H1 (cell line): ENCODE results near the gene LOX. TPM values are rescaled to one million over a fixed set of nuclear protein-coding genes. Genes with fewer than 3 reads are reported as not detected.

Experiments
- CTCF ChIA-PET: fragments of 300-600 bp; sonication (Branson Sonifier 250); formaldehyde crosslinking; loops from one replicate; lab custom pipeline; 2021; ENCODE audit not compliant: partially characterized antibody; lab: Charles Lee
- POLR2A ChIA-PET: fragments of 300-600 bp; sonication (Branson Sonifier 250); formaldehyde crosslinking; loops from one replicate; lab custom pipeline; 2021; ENCODE audit warnings: inconsistent platforms; ENCODE audit not compliant: partially characterized antibody; lab: Charles Lee
- DNase-seq, 2 experiments: peaks; one replicate each; pipeline versions ENCODE4 v3.0.0 to v3.0.0-alpha.2; 2010 to 2022; ENCODE audit warnings: low spot score in 2 of 2, low read depth in 1 of 2, mixed read lengths in 1 of 2
- FAIRE-seq: peaks from 2 replicates; lab custom pipeline; 2011; peaks lifted over from hg19 to GRCh38; lab: Jason Lieb, UNC
- H2AFZ ChIP-seq: 2 replicates; pipeline ENCODE4 v1.8.1; 2012; ENCODE audit warnings: low read length, inconsistent platforms
- H2AK5ac ChIP-seq: 2 replicates; pipeline ENCODE4 v1.6.1; 2013; ENCODE audit warnings: low read depth, low read length
- H2BK120ac ChIP-seq: replicated peaks from 2 replicates; pipeline ENCODE3; 2013; ENCODE audit warnings: low read depth, low read length, inconsistent platforms
- H2BK12ac ChIP-seq: 2 replicates; pipeline ENCODE4 v1.6.1; 2013; ENCODE audit warnings: low read depth, low read length
- H2BK15ac ChIP-seq: 2 replicates; pipeline ENCODE4 v1.6.1; 2013; ENCODE audit warnings: low read length
- H2BK20ac ChIP-seq: 2 replicates; pipeline ENCODE4 v1.6.1; 2013; ENCODE audit warnings: low read length
- H2BK5ac ChIP-seq: 2 replicates; pipeline ENCODE4 v1.6.1; 2013; ENCODE audit warnings: low read depth, low read length
- H3K14ac ChIP-seq: 2 replicates; pipeline ENCODE4 v1.6.1; 2013; ENCODE audit warnings: inconsistent platforms; ENCODE audit not compliant: insufficient read length
- H3K18ac ChIP-seq: 2 replicates; pipeline ENCODE4 v1.6.1; 2013; ENCODE audit warnings: low read length; ENCODE audit errors: extremely low read depth
- H3K23ac ChIP-seq: 2 replicates; pipeline ENCODE4 v1.6.1; 2013; ENCODE audit warnings: inconsistent platforms; ENCODE audit not compliant: insufficient read length
- H3K23me2 ChIP-seq: 2 replicates; pipeline ENCODE4 v1.6.1; 2013; ENCODE audit warnings: low read depth, low read length
- H3K27ac ChIP-seq: 2 replicates; pipeline ENCODE4 v1.6.1; 2011; ENCODE audit warnings: low read depth, low read length, inconsistent platforms
- H3K27me3 ChIP-seq, 4 experiments: replicated peaks in 1 of 4; 1 replicate in 1 of 4; 2 replicates in 3 of 4; pipeline versions ENCODE4 v1.6.1 to v1.8.1; 2011 to 2013; ENCODE audit warnings: low read length in 3 of 4, mild to moderate bottlenecking in 3 of 4, inconsistent platforms in 2 of 4, mixed read lengths in 2 of 4, moderate library complexity in 1 of 4; ENCODE audit not compliant: control insufficient read depth in 3 of 4, insufficient read depth in 3 of 4; ENCODE audit errors: extremely low read depth in 1 of 4
- H3K36me3 ChIP-seq, 4 experiments: 2 replicates each; pipeline versions ENCODE4 v1.6.1 to v1.8.1; 2011 to 2013; ENCODE audit warnings: mild to moderate bottlenecking in 4 of 4, low read length in 3 of 4, moderate library complexity in 2 of 4, control low read depth in 1 of 4, inconsistent platforms in 1 of 4; ENCODE audit not compliant: insufficient read depth in 4 of 4, control insufficient read depth in 2 of 4
- H3K4ac ChIP-seq: replicated peaks from 2 replicates; pipeline ENCODE3; 2013; ENCODE audit warnings: low read length, low read depth, mixed read lengths, inconsistent platforms; ENCODE audit not compliant: insufficient read length
- H3K4me1 ChIP-seq, 4 experiments: replicated peaks in 1 of 4; 1 replicate in 1 of 4; 2 replicates in 3 of 4; pipeline versions ENCODE4 v1.6.1 to v1.8.1; 2011 to 2013; ENCODE audit warnings: low read length in 3 of 4, inconsistent platforms in 2 of 4, mixed read lengths in 1 of 4; ENCODE audit not compliant: insufficient read depth in 4 of 4, control insufficient read depth in 3 of 4
- H3K4me2 ChIP-seq, 2 experiments: 2 replicates each; pipeline versions ENCODE4 v1.6.1 to v1.8.1; 2011 to 2013; ENCODE audit warnings: low read depth in 2 of 2, low read length in 2 of 2, control low read depth in 1 of 2, inconsistent platforms in 1 of 2, mild to moderate bottlenecking in 1 of 2; ENCODE audit not compliant: insufficient read depth in 1 of 2
- H3K4me3 ChIP-seq, 4 experiments: fragments of 200-600, 300-600 bp in 1 of 4; sonication (generic), shearing (Covaris generic), sonication (Bioruptor Twin) in 1 of 4; 2 replicates each; pipeline versions ENCODE4 v1.5.1 to v1.8.1; 2011 to 2016; ENCODE audit warnings: low read length in 4 of 4, low read depth in 3 of 4, control low read depth in 2 of 4, inconsistent platforms in 2 of 4, mild to moderate bottlenecking in 2 of 4, mixed read lengths in 1 of 4, moderate library complexity in 1 of 4; ENCODE audit not compliant: insufficient read depth in 2 of 4; ENCODE audit errors: extremely low read depth in 1 of 4
- H3K56ac ChIP-seq: replicated peaks from 2 replicates; pipeline ENCODE3; 2013; ENCODE audit warnings: low read depth, mild to moderate bottlenecking, mixed read lengths, low read length, inconsistent platforms; ENCODE audit not compliant: insufficient read length
- H3K79me1 ChIP-seq: 2 replicates; pipeline ENCODE4 v1.6.1; 2013; ENCODE audit warnings: low read depth, low read length, control low read depth
- H3K79me2 ChIP-seq, 2 experiments: 2 replicates each; pipeline versions ENCODE4 v1.6.1 to v1.8.1; 2012 to 2013; ENCODE audit warnings: low read length in 2 of 2, mild to moderate bottlenecking in 2 of 2, inconsistent platforms in 1 of 2; ENCODE audit not compliant: insufficient read depth in 2 of 2, control insufficient read depth in 1 of 2
- H3K9ac ChIP-seq, 4 experiments: replicated peaks in 1 of 4; 1 replicate in 1 of 4; 2 replicates in 3 of 4; pipeline versions ENCODE4 v1.6.1 to v1.8.1; 2011 to 2013; ENCODE audit warnings: low read depth in 3 of 4, low read length in 3 of 4, control low read depth in 2 of 4, mild to moderate bottlenecking in 2 of 4, moderate library complexity in 2 of 4, inconsistent platforms in 1 of 4; ENCODE audit errors: extremely low read depth in 1 of 4
- H3K9me3 ChIP-seq, 2 experiments: 2 replicates each; pipeline versions ENCODE4 v1.6.1 to v1.8.1; 2012 to 2013; ENCODE audit warnings: mild to moderate bottlenecking in 2 of 2, moderate library complexity in 2 of 2, control low read depth in 1 of 2, inconsistent platforms in 1 of 2, low read depth in 1 of 2, low read length in 1 of 2, mixed read lengths in 1 of 2; ENCODE audit not compliant: insufficient read depth in 2 of 2
- H4K20me1 ChIP-seq, 2 experiments: replicated peaks in 1 of 2; 2 replicates each; pipeline versions ENCODE3 to v1.8.1; 2011 to 2013; ENCODE audit warnings: inconsistent platforms in 2 of 2, low read length in 2 of 2, mild to moderate bottlenecking in 1 of 2; ENCODE audit not compliant: insufficient read depth in 2 of 2, control insufficient read depth in 1 of 2
- H4K5ac ChIP-seq: 2 replicates; pipeline ENCODE4 v1.6.1; 2013; ENCODE audit warnings: low read length, low read depth, mixed read lengths, inconsistent platforms; ENCODE audit not compliant: insufficient read length
- H4K8ac ChIP-seq: 2 replicates; pipeline ENCODE4 v1.8.0; 2013; ENCODE audit warnings: mild to moderate bottlenecking, moderate library complexity, low read length, inconsistent platforms; ENCODE audit not compliant: insufficient read depth; ENCODE audit errors: extremely low read depth
- H4K91ac ChIP-seq: replicated peaks from 2 replicates; pipeline ENCODE3; 2013; ENCODE audit warnings: low read length, mixed read lengths, inconsistent platforms; ENCODE audit not compliant: insufficient read length
- CBX5 ChIP-seq: fragments of 300-800, 300-1000 bp; sonication (generic); IDR thresholded peaks from 2 replicates; pipeline ENCODE4 v1.7.1; 2016; ENCODE audit warnings: antibody characterized with exemption, low read length, low read depth
- NRF1 ChIP-seq: IDR thresholded peaks from 2 replicates; pipeline ENCODE4 v1.6.1; 2011; ENCODE audit warnings: mild to moderate bottlenecking, low read depth, low read length, improper control_type of control experiment
- RFX5 ChIP-seq: IDR thresholded peaks from 2 replicates; pipeline ENCODE4 v1.6.1; 2011; ENCODE audit warnings: low read depth, low read length, improper control_type of control experiment, borderline replicate concordance
- RNF2 ChIP-seq: fragments of 200-900, 300-1000 bp; sonication (generic); IDR thresholded peaks from 2 replicates; pipeline ENCODE4 v1.7.1; 2016; ENCODE audit warnings: borderline replicate concordance, low read depth, mild to moderate bottlenecking, antibody characterized with exemption, low read length; ENCODE audit not compliant: poor library complexity, severe bottlenecking; ENCODE audit errors: missing control alignments
- WGBS, 2 experiments: shearing (Covaris generic) in 1 of 2; methylation state at CpG; one replicate each; pipeline versions ENCODE4 v1.1.6 to v1.1.7; 2013 to 2015; ENCODE audit warnings: low lambda C conversion rate in 2 of 2, mixed read lengths in 2 of 2, inconsistent platforms in 1 of 2, low coverage in 1 of 2, missing lambda C conversion rate in 1 of 2; ENCODE audit not compliant: insufficient replicate concordance in 2 of 2, insufficient coverage in 1 of 2, insufficient read length in 1 of 2; ENCODE audit errors: extremely low coverage in 1 of 2, missing lambda C conversion rate in 1 of 2; 5-methylcytosine and 5-hydroxymethylcytosine counted together
- polyA plus RNA-seq, 7 experiments: library from polyadenylated mRNA; depleted of rRNA in 3 of 7; stranded (reverse) in 5 of 7; unstranded in 2 of 7; fragments of >200 nt in 5 of 7; fragments of 200-250 nt in 2 of 7; gene quantifications; 1 replicate in 5 of 7; 2 replicates in 1 of 7; 4 replicates in 1 of 7; pipeline versions ENCODE4 v1.2.1 to v1.2.3, GENCODE V29; 2011 to 2013; ENCODE audit warnings: missing spikeins in 2 of 7, mixed read lengths in 2 of 7
- total RNA-seq: library from RNA; stranded (reverse); fragmentation: NEBNext Ultra II Directional; extraction: Animal tissue kit (Norgen Biotek cat#: 25700); gene quantifications from 2 replicates; pipeline ENCODE4 v1.2.1, GENCODE V29; 2021

The LOX gene
- total and polyA plus RNA-seq, 2 of the 8 experiments (the other 6 are each of a cell fraction or from before 2014, with no cell fraction given), result 1.1 to 2.2 TPM

DNA sequence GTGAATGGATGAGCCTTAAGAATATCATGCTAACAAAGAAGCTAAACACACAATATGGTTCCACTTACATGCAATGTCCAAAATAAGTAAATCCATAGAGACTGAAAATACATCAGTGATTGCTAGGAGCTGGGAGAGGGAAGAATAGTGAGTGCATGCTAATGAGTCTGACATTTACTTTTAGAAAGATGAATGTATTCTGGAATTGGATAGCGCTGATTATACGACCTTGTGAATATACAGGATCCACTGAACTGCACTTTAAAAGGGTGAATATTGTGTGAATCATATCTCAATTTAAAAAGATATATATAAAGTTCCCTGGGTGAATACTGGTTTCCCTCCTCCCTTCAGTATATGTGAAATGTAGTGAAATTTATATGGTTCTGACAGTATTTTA, 46.2 kb downstream of the LOX start:
- ChIA-PET CTCF (no interaction called here), POLR2A (interaction anchor here (0.7 kb wide), 1 partner anchor 13 kb away, joined by 5 read pairs; no protein-coding TSS in a partner anchor)
- peaks cover 0 to 17% (median 1%) of the 10 kb centered on the region in 4 experiments; a peak in 3 of 8 replicates for H3K36me3 ChIP-seq
- H4K5ac ChIP-seq, result no peak overlapping the region
- no peak overlapping the region for H2AK5ac ChIP-seq
- 100% methylated on average over 2 of the region's 2 CpGs; no CpG with 5 or more reads in 1 of the 2 experiments for WGBS, 2 experiments
- no peak overlapping the region for H3K4me3 ChIP-seq
- no peak overlapping the region for H3K4me2 ChIP-seq
- H2BK15ac ChIP-seq, result no peak overlapping the region
- no peak overlapping the region for H3K18ac ChIP-seq
- no peak overlapping the region for H4K91ac ChIP-seq
- H3K27me3 ChIP-seq, result no peaks in the 10 kb centered on the region
- H2BK20ac ChIP-seq, result no peak overlapping the region
- H2AFZ ChIP-seq, result no peak overlapping the region
- no peaks in the 10 kb centered on the region for H3K9me3 ChIP-seq
- H3K27ac ChIP-seq, result no peak overlapping the region
- H3K79me1 ChIP-seq, result no peaks in the 10 kb centered on the region
- H3K4ac ChIP-seq, result no peak overlapping the region
- H3K23ac ChIP-seq, result no peak overlapping the region
- H2BK5ac ChIP-seq, result no peak overlapping the region
- FAIRE-seq, result no peak
- no peak overlapping the region for H2BK120ac ChIP-seq
- no peak overlapping the region for H3K56ac ChIP-seq
- H3K23me2 ChIP-seq, result no peaks in the 10 kb centered on the region
- TF ChIP-seq RNF2, result no peak
- no peak for TF ChIP-seq NRF1
- TF ChIP-seq CBX5, result no peak
- TF ChIP-seq RFX5, result no peak
- H3K9ac ChIP-seq, result no peak overlapping the region
- no peak overlapping the region for H2BK12ac ChIP-seq
- no peaks in the 10 kb centered on the region for H3K4me1 ChIP-seq
- no peak overlapping the region for H4K8ac ChIP-seq
- no peak overlapping the region for H3K14ac ChIP-seq
- no peaks in the 10 kb centered on the region for H3K79me2 ChIP-seq
- H4K20me1 ChIP-seq, result no peaks in the 10 kb centered on the region
- no peak for DNase-seq
